ENCODE measurements around the gene STAT3. TPM values are rescaled to one million over a fixed set of nuclear protein-coding genes. Genes with fewer than 3 reads are reported as not detected.
A peak's percentile ranks its signal among the peaks of the same experiment; 100 is the strongest.

The STAT3 gene
- polyA plus RNA-seq, 2 of the 4 experiments (the other 2 are of a cell fraction), result 72.8 to 97.8 TPM

GRCh38 chr17:42322382-42323267 lies 65.6 kb downstream of the STAT3 start:
- DNase-seq (ENCODE audit: low read depth in 1 of 2, low spot score in 1 of 2), result peak; percentile 97 to 98
- Histone ChIP-seq H3K4me1 (peaks cover 51% of the 10 kb centered on the region), H3K4me3 (no peak overlapping the region), H3K27ac (peak overlapping the region; percentile 59 to 89), H3K4me2 (peak overlapping the region; percentile 16; the same call in 1 of the 3 replicates), H3K9me3 (no peaks in the 10 kb centered on the region)
- peak; percentile 83 to 87 for ATAC-seq
- FAIRE-seq, result peak; percentile 96
- TF ChIP-seq FOSL2 (IDR thresholded peaks at IDR 0.05) (no peak), FOSL2 (CRISPR knock-in tag; IDR thresholded peaks at IDR 0.05) (peak; percentile 39; the same call in 1 of the 2 replicates), NPAS2 (CRISPR knock-in tag; IDR thresholded peaks at IDR 0.05; ENCODE audit: borderline replicate concordance) (0 out of 2 replicates have a peak, but pooled peaks have one; percentile 14), KDM5A (IDR thresholded peaks at IDR 0.05) (no peak), JUN (IDR thresholded peaks at IDR 0.05) (no peak), SMC3 (IDR thresholded peaks at IDR 0.05) (peak; percentile 100), MAZ (IDR thresholded peaks at IDR 0.05; ENCODE audit: borderline replicate concordance, low read depth, low read length) (no peak), HDAC2 (IDR thresholded peaks at IDR 0.05) (no peak), HOXB13 (CRISPR knock-in tag; IDR thresholded peaks at IDR 0.05; ENCODE audit: low read depth) (no peak), CBX8 (IDR thresholded peaks at IDR 0.05) (no peak), HEYL (CRISPR knock-in tag; IDR thresholded peaks at IDR 0.05) (no peak), USF2 (IDR thresholded peaks at IDR 0.05) (no peak), HOXB5 (CRISPR knock-in tag; IDR thresholded peaks at IDR 0.05) (no peak), EP300 (IDR thresholded peaks at IDR 0.05) (no peak), RFX5 (IDR thresholded peaks at IDR 0.05) (no peak), GATA3 (IDR thresholded peaks at IDR 0.05; ENCODE audit: borderline replicate concordance) (peak; percentile 26; the same call in 1 of the 2 replicates), POLR2AphosphoS2 (conservative IDR thresholded peaks at IDR 0.05; ENCODE audit: low read length) (no peak), CBX2 (IDR thresholded peaks at IDR 0.05; ENCODE audit: borderline replicate concordance, low read depth) (no peak), NR3C1 (IDR thresholded peaks at IDR 0.05) (no peak), HOXA7 (CRISPR knock-in tag; IDR thresholded peaks at IDR 0.05) (no peak), MYC (IDR thresholded peaks at IDR 0.05; ENCODE audit: borderline replicate concordance, low read length) (no peak), CEBPB (IDR thresholded peaks at IDR 0.05) (peak in 1 of 2 experiments; percentile 12; a peak in 1 of 4 replicates), EHF (CRISPR knock-in tag; IDR thresholded peaks at IDR 0.05) (no peak), KDM1A (IDR thresholded peaks at IDR 0.05; ENCODE audit: low read depth) (no peak), RAD21 (conservative IDR thresholded peaks at IDR 0.05 in 1 of 2, IDR thresholded peaks at IDR 0.05 in 1 of 2) (peak; percentile 100), ZSCAN20 (CRISPR knock-in tag; IDR thresholded peaks at IDR 0.05) (no peak), MAFK (IDR thresholded peaks at IDR 0.05; ENCODE audit: partially characterized antibody) (no peak), JUNB (IDR thresholded peaks at IDR 0.05) (no peak), CHD2 (IDR thresholded peaks at IDR 0.05; ENCODE audit: low read length, partially characterized antibody) (no peak), ZFP36 (IDR thresholded peaks at IDR 0.05; ENCODE audit: borderline replicate concordance, partially characterized antibody) (no peak), ZNF302 (CRISPR knock-in tag; IDR thresholded peaks at IDR 0.05) (no peak), RNF2 (IDR thresholded peaks at IDR 0.05; ENCODE audit: borderline replicate concordance, low read depth) (no peak), RCOR1 (IDR thresholded peaks at IDR 0.05; ENCODE audit: low read depth, low read length) (no peak), NFE2L2 (conservative IDR thresholded peaks at IDR 0.05; ENCODE audit: low read length) (no peak), BHLHE40 (IDR thresholded peaks at IDR 0.05; ENCODE audit: low read depth, low read length) (no peak)
- TF ChIP-seq, protein P1, sequence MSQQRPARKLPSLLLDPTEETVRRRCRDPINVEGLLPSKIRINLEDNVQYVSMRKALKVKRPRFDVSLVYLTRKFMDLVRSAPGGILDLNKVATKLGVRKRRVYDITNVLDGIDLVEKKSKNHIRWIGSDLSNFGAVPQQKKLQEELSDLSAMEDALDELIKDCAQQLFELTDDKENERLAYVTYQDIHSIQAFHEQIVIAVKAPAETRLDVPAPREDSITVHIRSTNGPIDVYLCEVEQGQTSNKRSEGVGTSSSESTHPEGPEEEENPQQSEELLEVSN (IDR thresholded peaks at IDR 0.05; ENCODE audit: borderline replicate concordance, low read depth), result 0 out of 2 replicates have a peak, but pooled peaks have one; percentile 33
- TF ChIP-seq, protein P2, sequence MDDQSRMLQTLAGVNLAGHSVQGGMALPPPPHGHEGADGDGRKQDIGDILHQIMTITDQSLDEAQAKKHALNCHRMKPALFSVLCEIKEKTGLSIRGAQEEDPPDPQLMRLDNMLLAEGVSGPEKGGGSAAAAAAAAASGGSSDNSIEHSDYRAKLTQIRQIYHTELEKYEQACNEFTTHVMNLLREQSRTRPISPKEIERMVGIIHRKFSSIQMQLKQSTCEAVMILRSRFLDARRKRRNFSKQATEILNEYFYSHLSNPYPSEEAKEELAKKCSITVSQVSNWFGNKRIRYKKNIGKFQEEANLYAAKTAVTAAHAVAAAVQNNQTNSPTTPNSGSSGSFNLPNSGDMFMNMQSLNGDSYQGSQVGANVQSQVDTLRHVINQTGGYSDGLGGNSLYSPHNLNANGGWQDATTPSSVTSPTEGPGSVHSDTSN (IDR thresholded peaks at IDR 0.05), result no peak
- TF ChIP-seq, protein P3, sequence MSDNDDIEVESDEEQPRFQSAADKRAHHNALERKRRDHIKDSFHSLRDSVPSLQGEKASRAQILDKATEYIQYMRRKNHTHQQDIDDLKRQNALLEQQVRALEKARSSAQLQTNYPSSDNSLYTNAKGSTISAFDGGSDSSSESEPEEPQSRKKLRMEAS (IDR thresholded peaks at IDR 0.05), result peak; percentile 70
- TF ChIP-seq, protein P4, sequence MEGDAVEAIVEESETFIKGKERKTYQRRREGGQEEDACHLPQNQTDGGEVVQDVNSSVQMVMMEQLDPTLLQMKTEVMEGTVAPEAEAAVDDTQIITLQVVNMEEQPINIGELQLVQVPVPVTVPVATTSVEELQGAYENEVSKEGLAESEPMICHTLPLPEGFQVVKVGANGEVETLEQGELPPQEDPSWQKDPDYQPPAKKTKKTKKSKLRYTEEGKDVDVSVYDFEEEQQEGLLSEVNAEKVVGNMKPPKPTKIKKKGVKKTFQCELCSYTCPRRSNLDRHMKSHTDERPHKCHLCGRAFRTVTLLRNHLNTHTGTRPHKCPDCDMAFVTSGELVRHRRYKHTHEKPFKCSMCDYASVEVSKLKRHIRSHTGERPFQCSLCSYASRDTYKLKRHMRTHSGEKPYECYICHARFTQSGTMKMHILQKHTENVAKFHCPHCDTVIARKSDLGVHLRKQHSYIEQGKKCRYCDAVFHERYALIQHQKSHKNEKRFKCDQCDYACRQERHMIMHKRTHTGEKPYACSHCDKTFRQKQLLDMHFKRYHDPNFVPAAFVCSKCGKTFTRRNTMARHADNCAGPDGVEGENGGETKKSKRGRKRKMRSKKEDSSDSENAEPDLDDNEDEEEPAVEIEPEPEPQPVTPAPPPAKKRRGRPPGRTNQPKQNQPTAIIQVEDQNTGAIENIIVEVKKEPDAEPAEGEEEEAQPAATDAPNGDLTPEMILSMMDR (IDR thresholded peaks at IDR 0.05), result peak; percentile 100
- ChIA-PET CTCF (interaction anchor here (0.6 to 31.0 kb wide), 59 partner anchors 9 to 350 kb away, joined by 3 to 1360 read pairs (median 4); partner anchors contain the start of genes CAVIN1, STAT3 and STAT5B), POLR2A (interaction anchor here (1.4 kb wide), 1 partner anchor 66 kb away, joined by 4 read pairs; the partner anchor contains the start of gene STAT3)
- 22% methylated on average over 10 of the region's 10 CpGs for whole genome bisulfite sequencing (ENCODE audit: missing lambda C conversion rate)
